HT-29 (cell line): ENCODE measurements around the gene S100A1. TPM values are rescaled to one million over a fixed set of nuclear protein-coding genes. Genes with fewer than 3 reads are reported as not detected.
A peak's percentile ranks its signal among the peaks of the same experiment; 100 is the strongest.
"Not testable (repeated sequence)": the region's sequence is repeated elsewhere in the genome, so short reads cannot be mapped to it uniquely, and the experiment has no call there.

Experiments
- DNase-seq: peaks from one replicate; pipeline ENCODE4 v3.0.0-alpha.2; 2015; ENCODE audit warnings: low spot score
- total RNA-seq: library from RNA; depleted of rRNA; stranded (reverse); fragments of >200 nt; shearing (Covaris generic); gene quantifications from 2 replicates; pipeline ENCODE4 v1.2.3, GENCODE V29; 2014

Gene S100A1
- total RNA-seq, 1 experiment from 2014 or later, result 0.15 TPM

DNA sequence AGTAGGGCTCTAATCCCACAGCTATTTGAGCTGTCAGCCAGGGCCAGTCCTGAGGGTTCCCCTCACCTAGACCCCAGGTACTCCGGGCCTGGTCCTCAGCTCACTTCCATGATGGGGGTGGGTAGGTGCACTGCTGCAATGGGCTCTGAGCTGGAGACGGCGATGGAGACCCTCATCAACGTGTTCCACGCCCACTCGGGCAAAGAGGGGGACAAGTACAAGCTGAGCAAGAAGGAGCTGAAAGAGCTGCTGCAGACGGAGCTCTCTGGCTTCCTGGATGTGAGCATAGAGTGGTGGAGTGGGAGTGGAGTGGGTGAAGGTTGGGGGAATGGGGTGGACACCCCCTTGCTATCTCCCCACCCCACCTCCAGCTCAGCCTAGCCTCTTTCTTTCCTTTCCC, 2.1 kb downstream of the S100A1 start:
- DNase-seq, result no peak

GRCh38 chr1:153631047-153632022, 3.1 kb downstream of the S100A1 start:
- no peak for DNase-seq

- DNase-seq, result no peak
Measured at GRCh38 chr1:153633161-153633753, 5.0 kb downstream of the S100A1 start.

DNA sequence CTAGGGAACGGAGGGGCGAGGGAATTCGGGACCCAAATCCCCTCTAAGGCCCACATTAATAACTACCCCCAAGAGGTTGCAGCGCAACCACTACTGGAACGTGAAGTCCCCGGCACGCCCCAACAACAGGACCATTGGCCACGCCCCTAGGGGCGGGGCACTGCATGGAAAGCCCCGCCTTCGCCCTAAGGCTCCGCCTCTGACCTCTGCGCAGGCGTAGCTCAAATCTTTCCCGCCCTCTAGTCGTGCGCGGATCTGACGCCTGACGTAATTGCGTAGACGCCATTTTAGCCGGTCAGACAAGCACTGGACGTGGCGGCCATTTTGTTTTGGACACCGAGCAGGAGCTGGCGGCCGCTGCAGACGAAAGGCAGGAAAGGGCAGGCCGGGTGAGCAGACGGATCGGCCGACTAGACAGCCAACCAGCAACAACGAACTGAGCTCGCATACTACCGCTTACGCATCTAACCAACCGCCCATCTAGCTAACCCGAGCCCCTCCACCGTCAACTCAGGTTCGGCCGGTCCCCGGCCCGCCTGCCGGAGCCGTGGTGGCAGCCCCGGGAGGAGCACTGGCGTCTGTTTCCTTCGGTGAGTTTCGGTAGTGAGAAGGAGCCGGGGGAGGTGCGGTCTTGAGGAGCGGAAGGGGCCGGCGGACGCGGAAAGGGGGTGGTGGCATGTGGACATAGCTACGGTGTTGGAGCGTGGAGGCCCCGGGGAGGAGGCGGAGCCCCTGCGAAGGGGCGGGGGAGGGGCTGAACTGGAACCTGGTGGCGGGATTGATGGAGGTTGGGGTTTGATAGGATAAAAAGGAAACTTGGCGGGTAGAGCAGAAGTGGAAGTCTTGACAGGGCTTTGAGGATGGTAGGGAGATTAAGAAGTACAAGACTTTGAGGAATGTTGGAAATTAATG, 5.8 kb downstream of the S100A1 start, which contains the start of gene CHTOP:
Gene CHTOP, plus strand, starts transcription at position 313 of the 912 bp plus-strand sequence. CDS start 2,523 bp downstream, outside the sequence.
- peak; percentile 99 for DNase-seq

DNA sequence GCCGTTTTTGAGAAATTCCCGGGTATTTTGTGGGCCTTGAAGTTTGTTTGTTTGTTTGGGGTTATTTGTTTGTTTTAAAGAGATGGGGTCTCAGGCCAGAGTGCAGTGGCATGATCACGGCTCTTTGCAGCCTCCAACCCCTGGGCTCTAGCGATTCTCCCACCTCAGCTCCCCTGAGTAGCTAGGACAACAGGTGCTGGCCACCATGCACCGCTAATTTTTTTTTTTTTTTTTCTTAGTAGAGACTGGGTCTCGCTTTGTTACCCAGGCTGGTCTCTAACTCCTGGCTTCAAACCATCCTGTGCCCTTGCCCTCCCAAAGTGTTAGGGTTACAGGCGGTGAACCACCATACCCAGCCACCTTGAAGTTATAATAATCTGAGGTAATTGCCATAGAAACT, 7.6 kb downstream of the S100A1 start:
- no peak for DNase-seq

- no peak for DNase-seq
Measured at GRCh38 chr1:153636312-153636711, 8.1 kb downstream of the S100A1 start.

DNA sequence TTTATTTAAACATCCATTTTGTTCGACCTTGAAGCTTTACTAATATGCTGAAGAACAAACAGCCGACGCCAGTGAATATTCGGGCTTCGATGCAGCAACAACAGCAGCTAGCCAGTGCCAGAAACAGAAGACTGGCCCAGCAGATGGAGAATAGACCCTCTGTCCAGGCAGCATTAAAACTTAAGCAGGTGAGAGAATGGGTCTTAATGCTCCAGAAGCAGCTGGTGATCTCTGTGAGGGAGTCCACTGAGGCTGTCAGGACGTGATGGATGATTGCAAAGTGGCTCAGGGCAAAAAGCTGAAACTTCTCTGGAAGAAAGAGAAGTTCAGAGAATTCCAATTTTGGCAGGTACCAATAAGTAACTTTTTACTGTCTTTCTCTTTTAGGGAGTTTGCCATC, 10.0 kb downstream of the S100A1 start:
- DNase-seq, result no peak

DNA sequence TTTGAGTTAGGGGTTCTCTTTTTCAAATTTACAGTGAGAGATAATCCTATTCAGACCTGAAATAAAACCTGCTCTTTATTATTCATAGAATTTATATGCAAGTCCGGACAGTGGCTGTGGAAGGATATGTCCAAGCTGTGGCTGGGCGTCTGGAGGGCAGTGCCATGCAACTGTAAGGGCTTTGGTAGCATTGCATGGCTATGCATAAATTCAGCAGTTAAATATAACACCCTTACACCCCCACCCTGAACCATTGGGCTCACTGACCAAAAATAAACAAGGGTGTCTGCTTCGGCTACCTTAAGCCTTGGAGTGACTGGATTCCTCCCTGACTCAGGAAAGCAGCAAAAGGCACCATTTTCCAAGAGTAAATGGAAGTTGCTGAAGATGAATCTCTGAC, 11.0 kb downstream of the S100A1 start:
- no peak for DNase-seq

GRCh38 chr1:153640213-153640612, 12.0 kb downstream of the S100A1 start:
- DNase-seq, result not testable (repeated sequence)

- DNase-seq, result no peak
Measured at GRCh38 chr1:153640861-153641260, 12.6 kb downstream of the S100A1 start.

GRCh38 chr1:153642161-153642560, 13.9 kb downstream of the S100A1 start:
- DNase-seq, result no peak

DNA sequence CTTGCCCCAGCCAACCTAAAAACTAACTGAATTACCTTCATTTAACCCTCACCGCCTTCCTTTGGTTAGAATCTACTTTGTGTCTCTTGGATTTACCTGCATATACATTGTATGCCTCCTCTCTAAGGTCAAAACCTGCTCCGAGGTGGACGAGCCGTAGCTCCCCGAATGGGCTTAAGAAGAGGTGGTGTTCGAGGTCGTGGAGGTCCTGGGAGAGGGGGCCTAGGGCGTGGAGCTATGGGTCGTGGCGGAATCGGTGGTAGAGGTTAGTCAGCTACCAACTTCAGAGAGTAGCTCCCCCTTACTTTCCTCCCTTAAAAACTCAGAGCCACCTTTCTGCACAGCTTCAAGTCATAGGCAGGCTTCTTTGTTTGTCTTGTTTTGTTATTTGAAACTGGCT, 14.9 kb downstream of the S100A1 start:
- DNase-seq, result no peak

DNA sequence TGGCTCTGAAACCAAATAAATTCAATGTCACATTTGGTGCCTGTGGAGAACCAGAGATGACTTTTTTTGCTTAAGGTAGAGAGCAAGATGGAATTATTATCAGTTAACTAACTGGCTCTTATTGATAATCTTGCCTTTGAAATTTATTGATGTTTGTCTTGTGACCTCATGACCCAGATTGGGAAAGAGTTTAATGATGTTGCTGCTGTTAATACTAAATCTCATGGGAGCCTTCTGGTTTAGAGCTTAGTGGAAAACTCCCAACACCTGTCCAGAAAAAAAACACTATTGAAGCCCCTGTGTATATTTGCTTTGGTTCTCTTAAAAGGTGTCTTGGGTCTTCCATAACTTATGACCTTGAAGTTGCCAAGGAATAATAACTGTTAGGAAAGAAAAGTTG, 15.6 kb downstream of the S100A1 start:
- DNase-seq, result no peak

GRCh38 chr1:153646672-153647345, 18.6 kb downstream of the S100A1 start:
- DNase-seq, result peak; percentile 20

DNA sequence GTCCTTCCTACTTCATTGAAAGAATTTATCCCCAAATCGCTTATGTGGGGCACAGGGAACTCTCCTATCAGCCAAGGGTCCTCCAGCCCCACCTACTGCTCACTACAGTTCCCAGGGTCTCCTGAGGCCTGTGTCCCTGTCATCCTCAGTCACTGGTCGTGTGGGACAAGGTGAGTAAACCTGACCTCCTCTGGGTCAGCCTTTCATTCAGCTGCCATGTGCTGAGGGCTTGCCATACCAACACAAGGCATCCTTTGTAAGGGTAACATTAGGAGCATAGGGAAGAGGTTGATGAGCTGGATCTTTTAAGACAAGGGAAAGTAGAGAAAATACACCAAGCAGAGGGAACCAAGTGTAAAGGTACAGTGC, 19.1 kb downstream of the S100A1 start:
- peak; percentile 13 for DNase-seq

- DNase-seq, result no peak
Measured at GRCh38 chr1:153648000-153648643, 19.9 kb downstream of the S100A1 start.

- no peak for DNase-seq
Measured at GRCh38 chr1:153649137-153649862, 21.1 kb downstream of the S100A1 start.

DNA sequence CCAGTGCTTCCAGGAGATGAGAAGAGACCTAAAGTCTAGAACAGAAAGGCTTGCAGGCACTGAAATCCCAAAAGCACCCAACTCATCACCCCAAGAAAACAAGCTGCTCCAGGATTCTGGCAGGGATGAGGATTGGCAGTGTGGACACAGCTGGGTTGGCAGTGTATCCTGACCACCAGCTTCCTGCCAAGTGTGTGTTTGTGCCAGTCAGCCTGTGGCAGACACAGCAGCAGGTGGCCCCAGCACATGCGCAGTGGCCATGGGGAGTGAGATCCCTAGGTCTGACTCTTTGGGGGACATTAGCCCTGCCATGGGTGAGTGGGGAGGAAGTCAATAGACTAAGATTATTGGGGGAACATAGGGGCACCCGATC, 21.6 kb downstream of the S100A1 start:
- DNase-seq, result no peak

DNA sequence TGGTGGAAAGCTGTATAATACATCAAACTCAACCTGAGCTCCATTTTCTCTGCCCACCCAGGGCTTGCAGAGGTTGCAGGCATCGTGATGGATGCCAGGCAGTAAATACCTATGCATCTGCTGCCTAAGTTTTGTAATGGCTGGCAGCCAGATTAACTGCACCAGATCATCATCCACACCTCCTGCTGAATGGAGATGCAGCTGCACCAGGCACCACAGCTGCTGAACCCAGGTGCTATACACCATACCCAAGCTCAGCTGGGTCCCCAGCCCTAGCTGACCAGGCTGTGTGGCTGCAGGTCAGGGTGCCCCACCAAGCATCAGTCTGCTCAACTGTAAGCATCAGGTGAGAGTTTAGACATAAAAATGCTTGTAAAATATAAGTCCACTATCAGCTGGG, 23.5 kb downstream of the S100A1 start:
- DNase-seq, result no peak
